Fibroblast of skin of left biceps (primary cell): ENCODE results near the gene FKBP10.
A peak's percentile ranks its signal among the peaks of the same experiment; 100 is the strongest.

Experiments used
- DNase-seq, 2 experiments: peaks; one replicate each; pipeline ENCODE4 v3.0.0-alpha.2; 2013; ENCODE audit warnings: low read depth in 2 of 2

FKBP10 gene

DNA sequence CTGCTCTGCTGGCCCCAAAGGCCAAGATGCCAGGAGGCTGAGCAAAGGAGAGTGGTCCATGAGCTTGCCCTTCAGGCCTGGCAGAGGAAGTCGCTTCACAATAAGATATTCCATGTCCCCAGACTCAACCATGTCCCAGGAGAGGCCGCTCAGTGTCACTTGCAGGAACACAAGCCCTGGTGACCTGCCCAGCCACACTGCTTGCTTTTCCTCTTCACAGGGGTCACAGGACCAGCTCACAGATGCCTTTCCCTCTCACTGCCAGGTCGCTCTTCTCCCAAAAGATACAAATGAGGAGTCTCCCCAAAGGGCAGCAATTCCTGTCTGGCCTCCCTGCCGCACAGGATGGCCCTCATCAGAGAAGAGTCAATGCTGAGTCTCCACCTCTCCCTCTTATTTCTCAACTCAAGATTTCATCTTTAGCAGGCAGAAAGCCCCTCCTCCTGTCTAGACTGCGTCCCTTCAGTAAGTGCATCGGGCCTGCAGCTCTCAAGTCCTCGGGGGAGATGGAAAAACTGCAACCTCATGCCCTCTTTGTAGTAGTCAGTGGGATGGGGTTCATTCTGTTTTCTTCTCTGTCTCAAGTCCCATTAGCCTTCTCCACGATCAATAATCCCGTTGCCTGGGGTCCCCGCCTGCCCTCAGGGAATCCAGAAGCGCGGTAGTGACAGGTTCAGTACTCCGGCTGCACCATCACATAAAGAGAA, 31.2 kb upstream of the FKBP10 start:
- DNase-seq: no peak

DNA sequence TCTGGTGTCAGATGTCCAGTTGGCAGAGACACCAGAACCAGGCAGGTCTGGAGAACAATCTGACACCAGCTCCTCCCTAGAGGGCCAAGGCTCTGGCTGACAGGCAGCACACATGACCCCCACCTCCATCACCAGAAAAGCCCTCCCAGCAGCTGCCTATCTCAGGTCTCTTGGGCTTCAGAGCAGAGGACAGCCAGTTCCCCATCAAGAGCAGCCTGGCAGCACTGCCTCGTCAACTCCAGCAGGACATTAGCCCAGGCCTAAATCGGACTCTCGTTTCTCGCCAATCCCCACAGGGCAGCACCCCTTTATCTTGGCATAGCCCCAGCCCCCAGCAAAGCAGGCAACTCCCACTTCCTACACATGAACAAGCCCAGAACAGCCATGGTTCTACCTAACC, 30.7 kb upstream of the FKBP10 start:
- no peak for DNase-seq

DNA sequence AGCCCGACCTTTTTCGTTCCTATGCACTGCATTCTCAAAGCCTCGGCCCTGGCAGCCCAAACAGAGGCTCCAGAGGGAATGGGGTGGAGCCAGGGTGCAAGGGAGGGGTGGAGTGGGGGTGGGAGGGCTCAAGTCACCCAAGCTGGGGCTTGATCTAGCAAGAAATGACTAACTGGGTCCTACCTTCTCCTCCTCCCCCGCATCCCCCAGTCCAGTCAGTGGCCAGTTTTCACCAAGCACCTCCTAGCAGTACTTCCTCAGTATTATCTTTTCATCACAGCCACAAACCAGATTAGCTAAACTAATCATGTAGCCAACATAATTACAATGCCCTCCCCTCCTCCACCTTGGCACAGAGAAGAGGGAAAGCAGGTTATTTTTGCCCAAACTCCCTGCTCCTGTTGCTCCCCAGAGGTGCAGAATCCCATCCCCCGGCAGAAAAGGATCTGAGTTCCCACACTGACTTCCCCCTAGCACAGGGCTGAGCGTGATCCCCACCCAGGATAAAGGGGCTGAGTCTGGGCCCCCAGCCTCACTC, 28.5 kb upstream of the FKBP10 start:
- DNase-seq: no peak

DNA sequence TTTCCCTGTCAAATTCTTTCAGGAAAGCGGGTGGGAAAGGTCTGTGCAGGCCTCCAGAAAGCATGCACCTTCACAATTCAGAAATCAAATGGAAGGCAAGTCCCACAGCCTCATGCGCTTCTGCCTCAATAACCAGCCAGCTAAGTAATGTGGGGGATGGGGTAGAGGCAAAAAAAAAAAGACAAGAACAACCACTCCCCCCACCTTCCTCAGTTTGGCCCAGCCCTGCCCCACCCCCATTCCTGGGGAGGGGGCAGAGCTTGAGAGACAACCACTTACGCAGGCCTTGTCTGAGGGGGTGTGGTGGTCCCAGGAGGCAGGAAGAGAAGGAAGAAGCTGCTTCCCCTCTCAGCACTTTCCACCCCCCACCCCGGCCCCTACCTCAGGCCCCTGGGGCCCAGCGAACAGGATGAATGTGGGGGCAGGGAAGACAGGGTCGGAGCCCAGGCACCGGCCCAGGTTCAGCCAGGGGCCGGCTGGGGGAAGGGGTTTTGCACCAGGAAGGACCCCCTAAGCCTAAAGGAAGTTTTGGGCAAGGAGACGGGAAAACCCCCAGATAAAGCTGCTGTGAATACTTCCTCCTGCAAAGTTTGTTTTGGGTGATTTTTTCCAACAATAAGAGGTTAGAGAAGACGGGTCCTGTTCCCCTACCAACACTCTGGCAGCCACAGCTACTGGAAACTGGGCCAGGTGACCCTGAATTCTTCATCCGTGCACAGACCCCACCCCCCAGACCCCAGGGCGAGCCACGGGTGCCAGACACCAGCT, 27.5 kb upstream of the FKBP10 start:
- no peak for DNase-seq

DNA sequence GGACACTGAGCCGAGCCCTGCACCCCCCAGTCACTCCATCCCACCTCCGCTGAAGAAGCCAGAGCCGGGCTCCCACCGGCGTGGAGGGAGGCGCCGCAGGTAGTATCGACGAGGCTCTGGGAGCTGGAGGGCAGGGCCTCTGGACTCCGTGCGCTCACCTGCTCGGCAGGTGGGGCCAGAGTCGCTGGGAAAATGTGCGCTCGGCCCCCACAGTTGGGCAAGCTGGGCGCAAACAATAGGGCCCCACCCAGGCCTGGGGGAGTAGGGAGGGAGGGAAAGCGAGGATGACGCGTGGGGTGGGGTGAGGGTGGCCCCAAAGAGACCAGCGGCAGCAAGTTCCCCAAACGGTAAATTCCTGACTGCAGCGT, 27.0 kb upstream of the FKBP10 start:
- DNase-seq: no peak

DNA sequence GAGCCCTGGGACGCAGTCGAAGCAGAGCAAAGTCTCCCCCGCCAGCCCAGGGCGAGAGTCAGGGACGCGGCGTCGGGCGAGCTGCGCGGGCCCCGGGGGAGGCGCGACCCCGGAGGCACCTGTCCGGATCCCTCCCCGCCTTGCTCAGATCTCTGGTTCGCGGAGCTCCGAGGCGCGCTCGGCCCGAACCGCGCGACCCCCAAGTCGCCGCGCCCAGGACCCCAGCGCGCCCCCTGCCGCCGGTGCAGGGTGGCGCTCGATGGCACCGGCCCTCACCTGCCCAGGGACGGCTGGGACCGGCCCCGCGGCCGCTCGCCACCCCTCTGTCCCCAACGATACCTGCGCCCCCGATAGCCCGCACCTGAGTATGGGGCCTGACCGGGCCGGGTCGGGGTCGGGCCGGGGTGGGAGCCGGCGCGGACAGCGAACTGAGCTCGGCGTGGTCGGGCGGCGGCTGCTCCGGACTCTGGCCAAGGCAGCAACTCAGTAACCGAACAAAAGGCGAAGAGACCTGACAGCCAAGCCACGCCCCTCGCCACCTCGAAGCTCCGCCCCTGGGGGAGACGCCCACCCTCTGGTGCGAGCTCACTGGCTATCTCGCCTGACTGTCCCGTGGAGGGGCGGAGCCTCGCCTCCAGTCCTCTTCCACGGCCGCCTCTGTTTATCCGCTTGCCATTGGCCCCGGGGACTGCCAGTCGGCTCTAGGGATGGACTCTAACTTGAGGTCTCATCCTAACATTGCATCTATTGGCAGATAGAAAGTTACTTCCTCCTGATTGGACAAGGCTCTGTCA, 26.4 kb upstream of the FKBP10 start, which contains the start of gene JUP:
Gene JUP (minus strand): TSS at position 485 of the 794 bp plus-strand sequence. CDS start 14,857 bp downstream, outside the sequence.
- DNase-seq: peak; percentile 96 to 97

DNA sequence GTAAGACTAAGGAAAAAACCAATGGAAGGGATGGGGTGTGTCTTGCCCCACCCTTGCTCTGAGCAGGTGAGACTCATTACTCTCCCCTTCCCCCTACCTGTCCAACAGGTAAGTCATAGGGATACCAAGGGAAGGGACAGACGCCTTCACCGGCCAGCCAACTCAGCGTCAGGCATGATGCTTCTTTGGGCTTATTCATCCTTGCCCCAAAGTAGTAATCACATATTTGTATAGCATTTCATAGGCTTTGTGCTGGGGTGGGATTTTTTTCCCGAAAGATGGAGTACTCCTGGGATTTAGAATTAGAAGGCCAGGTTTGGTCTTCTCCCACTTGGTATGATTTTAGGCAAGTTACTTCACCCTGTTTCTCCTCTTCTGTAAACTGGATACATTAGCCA, 25.8 kb upstream of the FKBP10 start:
- DNase-seq: no peak

DNA sequence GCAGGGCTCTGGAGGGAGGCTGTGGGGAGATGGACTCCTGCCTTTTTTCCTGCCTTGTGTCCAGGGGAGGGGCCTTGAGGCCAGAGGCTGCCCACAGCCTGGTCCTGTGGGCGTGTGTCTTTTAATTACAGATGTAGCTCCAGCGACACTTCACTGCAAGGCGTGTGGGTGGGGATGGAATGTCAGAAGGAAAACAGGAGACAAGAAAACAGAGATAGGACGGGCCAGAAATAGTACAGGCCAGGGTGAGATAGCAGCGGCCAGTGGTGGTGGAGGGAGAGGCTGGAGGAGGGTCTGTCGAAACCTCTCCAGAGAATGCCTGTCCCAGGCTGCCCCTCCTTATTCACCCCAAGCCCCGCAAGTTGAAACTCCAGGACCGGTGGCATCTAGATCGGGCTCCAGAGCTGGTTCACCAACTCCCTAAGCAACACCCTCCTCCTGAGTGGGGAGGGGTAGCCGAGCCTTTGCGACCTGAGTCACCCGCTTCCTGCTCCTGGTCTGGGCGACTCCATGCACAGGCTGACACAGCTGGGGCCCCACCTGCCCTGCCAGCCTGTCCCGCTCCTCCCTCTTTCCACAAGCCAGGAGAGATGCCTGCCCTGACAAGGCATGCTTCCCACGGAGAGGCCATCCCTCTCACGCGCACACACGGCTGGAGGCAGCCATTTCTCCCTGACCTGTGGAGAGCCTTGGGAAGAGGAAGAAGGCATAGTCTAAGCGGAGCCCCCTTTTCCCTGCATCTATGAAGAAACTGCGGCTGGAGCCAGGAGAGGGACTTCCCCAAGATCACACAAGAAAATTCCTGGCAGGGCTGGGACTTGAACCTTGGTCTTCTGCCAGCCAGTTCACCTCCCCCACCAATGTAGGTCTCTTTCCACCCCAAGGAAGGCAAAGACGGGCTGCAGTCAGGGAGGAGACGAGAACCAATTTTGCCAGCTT, 19.7 kb upstream of the FKBP10 start:
- no peak for DNase-seq

DNA sequence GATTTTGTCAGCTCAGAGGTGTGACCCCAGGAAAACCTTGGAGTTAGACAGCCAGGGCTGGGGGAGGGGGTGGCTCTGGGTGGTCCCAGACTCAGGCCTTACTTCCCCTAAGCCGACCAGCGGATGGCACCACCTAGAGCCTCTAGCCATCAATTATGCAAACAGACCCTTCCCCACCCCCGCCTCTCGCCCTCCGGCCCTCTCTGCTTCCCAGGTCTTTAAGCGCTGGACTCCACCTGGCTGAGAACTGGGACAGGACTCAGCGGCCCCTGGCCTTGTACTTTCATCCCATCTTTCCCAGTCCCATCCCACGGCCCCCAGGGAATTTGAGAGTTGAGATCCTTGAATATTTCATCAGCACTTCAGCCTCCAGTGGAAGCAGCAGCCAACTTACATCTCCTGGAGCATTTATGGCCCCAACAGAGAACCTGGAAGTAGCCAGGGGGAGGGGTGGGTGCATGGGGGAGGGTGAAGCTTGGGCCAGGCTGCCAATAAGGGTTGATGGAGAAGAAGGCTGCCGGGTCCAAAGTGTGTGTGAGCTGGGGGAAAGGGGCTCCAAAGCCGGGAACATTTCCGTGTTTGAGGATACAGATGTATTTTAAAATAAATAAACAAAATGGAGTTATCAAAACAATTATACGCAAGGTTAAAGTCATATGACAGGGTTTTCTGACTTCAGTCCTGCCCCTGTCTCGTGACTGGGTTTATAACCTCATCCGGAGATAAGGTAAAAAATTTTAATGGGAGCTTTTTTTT, 18.8 kb upstream of the FKBP10 start:
- no peak for DNase-seq

DNA sequence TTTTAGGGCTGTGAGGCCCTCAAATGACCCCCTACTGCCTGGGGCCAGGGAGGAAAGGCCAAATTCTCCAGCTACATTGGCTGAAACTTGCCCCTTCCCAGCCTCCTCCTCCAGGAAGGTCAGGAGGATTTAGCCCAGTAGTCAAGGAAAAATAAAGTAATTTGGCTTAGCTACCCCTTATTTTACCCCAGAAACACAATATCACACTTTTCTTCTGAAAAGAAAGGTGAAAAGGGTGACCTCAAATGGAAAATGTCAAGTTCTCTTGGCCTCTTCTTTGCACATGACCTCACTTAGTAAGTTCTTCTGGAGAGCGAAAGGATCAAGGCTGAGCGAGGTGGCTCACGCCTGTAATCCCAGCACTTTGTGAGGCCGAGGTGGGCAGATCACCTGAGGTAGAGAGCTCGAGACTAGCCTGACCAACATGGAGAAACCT, 18.2 kb upstream of the FKBP10 start:
- no peak for DNase-seq

DNA sequence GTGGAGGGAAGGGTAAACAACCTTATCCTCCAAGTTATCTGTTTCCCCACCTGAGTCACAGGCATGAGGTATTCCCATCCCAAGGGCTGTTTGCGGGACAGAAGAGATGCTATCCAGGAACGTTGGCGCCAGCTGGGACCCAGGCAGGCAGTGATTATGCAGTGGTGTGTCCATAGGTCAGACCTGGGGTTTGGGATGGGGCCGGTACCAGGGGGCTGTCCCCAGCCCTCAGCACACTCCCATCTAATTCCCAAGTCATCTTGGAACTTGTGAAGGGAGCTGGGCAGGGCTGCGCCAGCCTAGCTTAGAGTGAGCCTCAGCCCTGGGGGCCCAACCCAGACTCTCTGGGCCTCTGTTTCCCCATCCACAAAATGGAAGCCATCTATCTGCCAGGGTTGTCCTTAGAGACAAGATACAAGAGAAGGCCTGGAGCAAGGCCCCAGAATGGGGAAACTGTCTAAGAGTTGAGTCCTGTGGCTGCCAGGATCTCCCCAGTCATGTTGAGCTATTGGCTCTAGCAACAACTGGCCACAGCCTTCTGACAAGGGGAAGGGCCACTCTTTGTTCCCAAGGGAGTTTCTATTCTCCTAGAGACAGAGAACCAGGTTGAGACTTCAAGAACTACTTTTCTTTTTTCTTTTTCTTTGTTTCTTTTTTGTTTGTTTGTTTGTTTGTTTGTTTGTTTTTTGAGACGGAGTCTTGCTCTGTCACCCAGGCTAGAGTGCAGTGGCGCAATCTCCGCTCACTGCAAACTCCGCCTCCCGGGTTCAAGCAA, 16.5 kb upstream of the FKBP10 start:
- DNase-seq: no peak

DNA sequence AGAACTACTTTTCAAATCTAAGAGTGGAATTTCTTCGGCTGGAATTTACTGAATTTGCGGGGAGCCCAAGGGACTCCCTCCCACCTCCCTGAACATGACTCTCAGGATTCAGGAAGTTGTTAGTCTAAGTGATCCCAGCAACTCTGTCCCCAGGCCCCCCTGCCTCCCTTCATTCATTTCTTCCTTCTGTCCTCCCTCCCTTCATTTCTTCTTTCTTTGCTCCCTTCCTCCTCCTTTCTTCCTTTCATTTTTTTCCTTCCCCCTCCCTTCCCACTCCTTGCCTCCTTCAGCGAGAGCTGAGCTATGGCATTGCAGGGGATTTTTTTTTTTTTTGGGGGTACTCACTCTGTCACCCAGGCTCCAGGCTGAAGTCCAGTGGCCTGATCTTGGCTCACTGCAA, 15.4 kb upstream of the FKBP10 start:
- DNase-seq: no peak

DNA sequence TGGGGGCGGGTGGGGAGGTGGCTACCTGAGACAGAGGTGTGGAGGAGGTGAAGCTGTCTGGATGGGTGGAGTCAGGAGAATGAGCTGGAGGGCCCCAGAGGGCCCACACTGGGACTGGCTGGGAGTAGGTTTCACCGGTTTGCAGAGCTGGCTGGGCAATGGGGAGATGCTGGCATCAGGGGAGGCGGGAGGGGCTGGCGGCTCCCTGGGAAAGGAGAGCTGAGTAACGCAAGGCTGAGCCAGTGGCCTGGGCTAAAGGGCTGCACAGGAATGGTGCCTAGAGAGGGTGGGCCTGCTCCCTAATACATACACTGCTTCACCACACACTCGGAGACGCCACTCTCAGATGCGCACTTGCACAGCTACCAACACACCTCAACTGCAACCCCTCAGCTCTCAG, 13.4 kb upstream of the FKBP10 start:
- DNase-seq: no peak

DNA sequence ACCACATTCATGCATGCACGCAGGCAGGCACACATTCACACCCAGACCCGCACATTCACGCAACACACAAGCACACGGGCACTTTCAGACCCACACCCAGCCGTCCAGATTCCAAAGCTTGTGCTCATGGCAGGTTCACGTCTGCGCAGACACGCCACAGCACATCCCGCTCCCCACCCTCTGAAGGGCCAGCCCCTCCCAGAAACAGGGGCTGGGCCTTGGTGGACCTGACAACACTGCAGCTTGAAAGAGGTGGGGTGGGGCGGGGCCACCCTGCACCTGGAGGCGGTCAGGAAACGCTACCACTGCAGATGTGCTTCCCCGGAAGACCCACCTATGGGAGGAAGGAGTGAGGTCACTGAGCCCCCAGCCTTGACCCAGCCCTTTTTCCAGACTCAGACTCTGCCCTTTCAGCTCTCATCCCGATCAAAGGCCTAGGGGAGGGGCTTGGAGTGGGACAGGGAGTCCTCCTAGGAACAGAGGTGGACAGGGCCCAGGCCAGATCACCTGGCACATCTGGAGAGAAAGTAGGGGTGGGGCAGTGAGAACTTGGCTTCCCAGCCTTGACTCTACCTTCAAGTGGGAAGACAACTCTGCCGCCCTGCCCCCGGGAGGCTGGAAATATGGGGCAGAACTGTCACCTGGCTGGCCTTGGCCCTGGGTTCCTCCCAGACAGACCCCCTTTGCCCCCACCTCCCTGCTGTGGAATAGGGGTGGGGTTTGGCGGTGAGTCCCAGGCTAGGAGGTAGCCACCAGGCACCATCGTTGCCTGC, 12.0 kb upstream of the FKBP10 start:
- DNase-seq: no peak

DNA sequence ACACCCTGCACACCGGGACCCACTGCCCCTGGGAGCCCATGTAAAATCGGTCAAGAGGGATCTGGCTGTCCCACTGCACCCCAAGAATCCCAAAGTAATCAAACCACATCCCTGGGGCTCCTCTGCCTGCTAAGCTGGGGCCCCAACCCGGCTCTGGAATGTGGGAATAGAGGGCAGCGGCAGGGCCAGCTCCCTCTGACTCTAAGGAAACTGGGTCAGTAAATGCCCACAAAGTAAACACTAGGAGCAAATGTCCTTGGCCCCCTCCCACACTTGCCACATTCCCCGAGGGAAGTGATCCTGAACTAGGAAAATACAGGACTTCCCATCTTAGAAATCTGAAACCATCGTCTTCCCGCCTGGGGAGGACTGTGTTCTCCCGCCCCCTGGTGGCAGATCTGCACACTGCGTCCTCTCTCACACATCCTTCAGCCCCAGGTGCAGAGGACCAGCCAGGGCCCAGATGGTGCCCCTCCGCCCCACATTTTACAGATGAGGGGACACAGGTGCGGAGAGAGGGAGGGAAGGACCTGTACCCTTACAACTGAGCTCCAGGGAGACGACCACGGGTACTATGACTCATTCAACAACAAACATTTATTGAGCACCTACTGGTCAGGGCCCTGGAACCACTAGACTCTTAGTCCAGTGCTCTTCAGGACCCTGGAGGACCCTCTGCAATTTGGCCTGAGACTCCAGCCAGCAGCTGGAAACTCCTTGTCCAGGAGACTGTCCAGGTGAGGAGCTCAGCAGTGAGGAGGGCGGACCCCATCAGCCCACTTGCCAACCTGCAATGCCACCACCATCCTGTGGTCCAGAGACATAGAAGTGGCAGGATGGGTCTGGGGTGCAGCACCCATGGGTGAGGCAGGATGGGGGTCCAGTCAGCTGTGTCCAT, 11.2 kb upstream of the FKBP10 start:
- no peak for DNase-seq

DNA sequence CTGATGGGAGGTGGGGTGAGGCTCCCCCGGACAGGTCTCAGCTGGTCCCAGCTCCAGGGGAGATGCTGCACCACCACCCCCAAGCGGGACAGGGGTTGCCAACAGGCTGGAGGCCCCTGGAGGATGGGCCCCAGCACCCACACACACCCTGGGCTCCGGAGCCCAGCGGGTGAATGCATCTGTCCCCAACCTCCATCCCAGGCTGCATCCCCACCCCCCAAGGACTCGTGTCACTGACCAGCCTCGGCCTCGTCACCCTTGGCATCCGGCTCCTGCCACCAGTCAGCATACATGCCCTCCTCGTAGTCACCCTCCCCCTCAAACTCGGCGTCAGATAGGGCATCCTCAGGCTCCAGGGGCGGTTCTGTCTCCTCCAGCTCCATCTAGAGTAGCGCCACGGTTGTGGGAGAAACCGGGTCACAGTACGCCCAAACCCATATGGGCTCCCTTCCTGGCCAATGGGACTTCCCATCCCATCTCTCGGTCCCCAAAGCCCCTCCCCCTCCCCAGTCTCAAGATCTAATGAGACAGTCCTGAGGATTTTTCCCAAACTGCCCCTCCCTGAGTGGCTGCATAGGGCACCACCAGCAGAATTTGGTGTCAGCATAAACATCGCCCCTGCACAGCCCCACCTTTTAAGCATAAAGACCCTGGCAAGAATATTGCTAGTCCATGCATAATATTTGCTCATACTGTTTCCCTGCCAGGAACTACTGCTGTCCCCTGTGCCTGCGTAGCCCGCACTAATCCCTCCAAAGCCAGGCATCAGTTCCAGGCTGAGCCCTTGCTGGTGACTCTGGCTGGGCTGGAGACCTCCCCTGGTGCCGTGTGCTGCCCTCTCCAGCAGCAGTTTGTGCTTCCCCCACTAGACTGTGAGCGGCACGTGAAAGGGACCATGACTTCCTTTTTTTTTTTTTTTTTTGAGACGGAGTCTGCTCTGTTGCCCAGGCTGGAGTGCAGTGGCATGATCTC, 9.5 kb upstream of the FKBP10 start:
- DNase-seq: no peak
